ENCODE results near the gene KLHL34.

KLHL34 gene

GRCh38 chrX:21656587-21657317, 1.4 kb downstream of the KLHL34 start:
- no peak for DNase-seq (ENCODE audit: low read depth in 3 of 3)

- no peak for DNase-seq (ENCODE audit: low read depth in 3 of 3)
Observed at GRCh38 chrX:21655901-21656586, 2.1 kb downstream of the KLHL34 start.

GRCh38 chrX:21645886-21646285, 12.2 kb downstream of the KLHL34 start:
- no peak for DNase-seq (ENCODE audit: low read depth in 3 of 3)

GRCh38 chrX:21645431-21645830, 12.7 kb downstream of the KLHL34 start:
- DNase-seq (ENCODE audit: low read depth in 3 of 3), result no peak

GRCh38 chrX:21639775-21640174, 18.4 kb downstream of the KLHL34 start:
- DNase-seq (ENCODE audit: low read depth in 3 of 3), result no peak

GRCh38 chrX:21638311-21638710, 19.8 kb downstream of the KLHL34 start:
- no peak for DNase-seq (ENCODE audit: low read depth in 3 of 3)

GRCh38 chrX:21632027-21632426, 26.1 kb downstream of the KLHL34 start:
- DNase-seq (ENCODE audit: low read depth in 3 of 3), result no peak

- DNase-seq (ENCODE audit: low read depth in 3 of 3), result no peak
Observed at GRCh38 chrX:21623778-21624501, 34.2 kb downstream of the KLHL34 start.

GRCh38 chrX:21620234-21620633, 37.9 kb downstream of the KLHL34 start:
- DNase-seq (ENCODE audit: low read depth in 3 of 3), result no peak

GRCh38 chrX:21616386-21616785, 41.7 kb downstream of the KLHL34 start:
- no peak for DNase-seq (ENCODE audit: low read depth in 3 of 3)

GRCh38 chrX:21612154-21612553, 46.0 kb downstream of the KLHL34 start:
- no peak for DNase-seq (ENCODE audit: low read depth in 3 of 3)

- DNase-seq (ENCODE audit: low read depth in 3 of 3), result no peak
Observed at GRCh38 chrX:21610168-21610567, 48.0 kb downstream of the KLHL34 start.

GRCh38 chrX:21606002-21606401, 52.1 kb downstream of the KLHL34 start:
- DNase-seq (ENCODE audit: low read depth in 3 of 3), result no peak

Data from stimulated activated CD4-positive, alpha-beta T cell treated with anti-CD3 and anti-CD28 coated beads, TNF-alpha, amount 100 ng/mL, for 24 hours (primary cell).